ENCODE measurements around the gene OXSR1.
"Not testable (repeated sequence)": the region's sequence is repeated elsewhere in the genome, so short reads cannot be mapped to it uniquely, and the experiment has no call there.

Gene OXSR1

DNA sequence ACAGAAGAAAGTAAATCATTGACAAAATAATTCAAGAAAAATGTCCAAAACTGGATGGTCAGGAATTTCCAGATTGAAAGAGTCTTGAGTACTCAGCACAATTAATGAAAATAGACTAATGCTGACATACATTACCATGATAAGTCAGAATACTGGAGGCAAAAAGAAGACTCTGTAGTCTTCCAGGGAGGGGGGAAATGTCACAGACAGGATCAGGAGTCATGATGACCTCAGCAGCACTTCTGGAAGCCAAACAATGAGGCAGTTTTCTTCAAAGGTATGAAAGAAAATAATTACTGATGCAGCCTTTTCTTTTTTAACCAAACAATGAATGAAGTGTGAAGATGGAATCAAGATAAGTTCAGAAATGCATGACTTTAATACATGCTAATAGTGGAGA, 70.1 kb downstream of the OXSR1 start:
- no peak for DNase-seq

DNA sequence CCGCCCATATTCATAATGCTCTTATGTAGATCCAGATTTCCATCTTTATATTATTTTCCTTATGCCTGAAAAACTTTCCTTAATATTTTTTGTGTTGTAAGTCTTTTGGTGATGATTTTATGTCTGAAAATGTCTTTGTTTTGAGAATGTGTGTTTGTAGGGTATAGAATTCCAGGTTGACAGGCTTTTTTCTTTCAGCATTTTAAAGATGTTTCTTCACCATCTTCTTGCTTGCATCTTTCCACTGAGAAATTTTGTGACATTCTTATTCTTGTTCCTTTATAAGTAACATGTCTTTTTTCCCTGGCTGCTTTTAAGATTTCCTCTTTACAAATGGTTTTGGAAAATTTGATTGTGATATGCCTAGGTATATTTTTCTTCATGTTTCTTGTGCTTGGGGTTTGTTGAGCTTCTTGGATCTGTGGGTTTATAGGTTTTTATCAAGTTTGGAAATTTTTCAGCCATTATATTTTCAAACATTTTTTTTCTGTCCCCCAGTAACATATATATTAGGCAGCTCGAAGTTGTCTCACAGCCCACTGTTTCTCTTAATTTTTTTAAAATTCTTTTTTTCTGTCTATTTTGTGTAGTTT, 73.2 kb downstream of the OXSR1 start:
- DNase-seq, result no peak

DNA sequence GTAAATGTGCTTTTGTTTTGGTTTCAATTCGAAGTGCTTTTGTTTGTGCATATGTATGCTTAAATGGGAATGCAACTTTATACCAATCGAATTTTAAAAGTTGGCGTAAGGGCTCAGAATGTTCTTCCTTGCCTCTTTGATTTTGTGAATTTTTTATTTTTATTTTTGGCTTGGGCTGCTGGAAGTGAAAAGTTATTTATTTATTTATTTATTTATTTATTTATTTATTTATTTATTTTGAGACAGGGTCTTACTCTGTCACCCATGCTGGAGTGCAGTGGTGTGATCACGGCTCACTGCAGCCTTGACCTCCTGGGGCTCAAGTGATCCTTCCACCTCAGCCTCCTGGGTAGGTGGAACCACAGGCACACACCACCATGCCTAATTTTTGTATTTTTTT, 77.5 kb downstream of the OXSR1 start:
- not testable (repeated sequence) for DNase-seq

DNA sequence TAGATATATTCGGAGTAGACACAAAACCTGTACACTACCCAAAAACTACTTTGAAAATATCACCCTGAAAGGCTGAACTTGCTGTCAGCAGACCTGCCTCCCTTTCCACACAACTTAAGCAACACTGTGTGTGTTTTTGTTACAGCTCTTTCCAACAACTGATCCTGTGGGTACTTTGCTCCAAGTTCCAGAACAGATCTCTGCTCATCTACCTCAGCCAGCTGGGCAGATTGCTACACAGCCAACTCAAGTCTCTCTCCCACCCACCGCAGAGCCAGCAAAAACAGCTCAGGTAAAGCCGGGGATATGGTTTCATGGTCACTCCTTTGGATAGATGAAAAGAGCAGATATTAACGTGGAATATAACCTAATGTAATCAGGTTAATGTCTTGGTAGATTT, 80.6 kb downstream of the OXSR1 start:
- DNase-seq, result no peak

DNA sequence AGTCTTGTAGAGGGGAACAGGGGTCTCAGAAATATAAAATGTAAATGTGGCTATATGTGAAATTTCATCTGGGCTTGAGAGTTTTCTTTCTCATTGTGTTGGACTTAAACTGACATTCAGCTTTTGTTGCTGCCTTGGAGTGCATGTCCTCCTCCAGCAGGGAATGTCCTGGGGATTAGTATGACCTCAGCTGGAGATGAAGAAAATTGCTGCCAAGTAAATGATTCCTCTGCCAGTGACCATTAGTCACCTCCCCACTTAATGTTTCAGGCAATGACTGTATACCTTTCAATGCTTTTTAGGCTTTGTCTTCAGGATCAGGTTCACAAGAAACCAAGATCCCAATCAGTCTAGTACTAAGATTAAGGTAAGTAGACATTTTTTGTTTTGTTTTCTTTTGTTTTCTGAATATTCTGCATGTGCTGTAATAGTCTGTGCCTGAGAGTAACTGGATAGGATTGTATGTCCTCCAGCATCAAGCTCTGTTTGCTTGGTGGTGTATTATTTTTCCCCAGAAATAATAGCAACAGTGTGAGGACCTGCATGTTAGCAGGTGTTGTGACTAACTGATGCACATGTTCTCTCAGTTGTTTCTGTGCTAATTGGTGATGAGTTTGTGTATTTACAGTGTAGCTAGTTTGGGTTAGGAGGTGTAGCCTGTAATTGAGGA, 82.2 kb downstream of the OXSR1 start:
- no peak for DNase-seq

DNA sequence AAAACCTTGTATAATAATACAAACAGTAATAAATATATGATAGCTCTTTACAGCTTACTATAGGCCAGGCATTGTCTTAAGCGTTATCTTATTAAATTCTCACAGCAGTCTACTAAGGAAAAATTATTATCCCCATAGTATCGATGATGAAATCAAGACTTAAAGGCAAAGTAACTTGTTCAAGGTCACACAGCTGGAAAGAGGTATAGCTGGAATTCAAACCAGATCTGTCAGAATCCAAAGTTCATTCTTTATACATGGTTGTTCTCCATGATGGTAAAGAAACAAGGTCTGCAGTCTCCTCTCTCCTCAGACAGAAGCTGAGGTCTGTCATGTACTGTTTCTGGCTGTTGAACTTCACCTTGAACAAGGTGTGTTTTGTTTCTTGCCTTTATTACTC, 84.9 kb downstream of the OXSR1 start:
- no peak for DNase-seq

DNA sequence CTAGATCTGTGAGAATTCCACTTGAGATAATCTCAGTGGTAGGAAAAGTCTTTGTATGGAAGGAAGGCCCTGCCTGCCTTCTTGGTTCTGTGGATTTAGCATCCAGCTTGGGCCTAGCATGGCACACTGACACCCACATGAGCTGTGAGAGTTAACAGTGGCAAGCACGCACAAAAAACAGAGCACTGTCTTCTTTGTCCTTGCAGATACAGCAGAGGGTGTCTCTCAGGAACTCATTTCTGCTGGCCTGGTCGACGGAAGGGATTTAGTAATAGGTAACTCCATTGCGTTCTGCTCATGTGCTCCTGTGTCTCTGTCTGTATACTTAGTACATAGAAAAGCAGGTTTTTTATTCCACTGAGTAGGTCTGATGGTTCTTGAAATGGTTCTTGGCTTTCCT, 85.9 kb downstream of the OXSR1 start:
- DNase-seq, result no peak

DNA sequence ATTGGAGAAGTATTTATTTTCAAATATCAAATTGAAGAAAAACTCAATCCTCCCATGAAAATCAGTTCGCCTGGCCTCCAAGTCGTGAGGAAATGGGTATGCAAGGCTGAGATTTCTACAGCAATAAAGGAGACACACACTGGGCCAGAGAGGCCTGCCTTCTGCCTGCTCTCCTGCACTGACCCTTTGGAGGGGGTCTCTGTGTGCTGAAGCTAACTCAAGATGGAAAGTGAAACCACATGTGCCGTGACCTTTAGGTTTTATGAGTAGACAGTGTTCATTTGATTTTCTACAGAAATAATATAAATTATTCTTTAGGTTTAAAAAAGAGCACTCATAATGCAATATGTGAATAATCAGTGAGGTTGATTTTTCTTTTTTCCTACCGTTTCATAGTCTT, 88.4 kb downstream of the OXSR1 start:
- no peak for DNase-seq

DNA sequence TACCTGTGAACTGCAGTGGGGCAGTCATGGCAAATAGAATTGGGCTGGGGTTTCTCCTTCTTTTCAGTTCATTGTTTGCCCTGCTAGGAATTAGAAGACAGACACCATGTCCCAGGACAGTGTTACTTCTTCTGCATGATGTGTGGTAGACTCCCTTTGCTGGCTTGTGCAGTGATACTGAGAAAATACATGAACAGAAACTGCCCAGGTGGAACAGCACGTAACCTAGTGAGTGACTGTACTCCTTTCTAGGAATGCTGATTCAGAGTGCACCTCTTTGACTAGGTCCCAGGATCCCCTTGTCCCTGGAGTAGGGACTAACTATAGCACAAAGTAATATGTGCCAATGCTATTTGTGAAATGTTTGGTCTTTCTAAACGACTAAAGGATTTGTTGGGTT, 89.5 kb downstream of the OXSR1 start:
- no peak for DNase-seq

DNA sequence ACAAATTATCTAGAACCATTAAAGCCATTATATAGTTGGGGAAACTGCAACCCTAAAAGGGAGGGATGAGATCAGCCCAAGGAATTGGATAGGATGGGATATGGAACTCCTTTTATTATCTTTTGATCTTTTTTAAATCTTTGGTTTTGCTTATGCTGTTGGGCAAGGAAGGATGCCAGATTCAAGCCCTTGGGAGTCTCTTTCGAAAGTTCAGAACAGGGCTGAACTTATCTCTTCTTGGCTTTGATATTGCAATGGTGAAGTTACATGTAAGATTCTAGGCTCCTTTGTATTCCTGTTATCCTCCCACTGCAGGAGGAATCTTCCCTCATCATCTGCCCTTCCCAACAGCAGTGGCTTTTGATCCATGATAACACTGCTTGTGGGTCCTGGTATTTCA, 90.3 kb downstream of the OXSR1 start:
- DNase-seq, result no peak

DNA sequence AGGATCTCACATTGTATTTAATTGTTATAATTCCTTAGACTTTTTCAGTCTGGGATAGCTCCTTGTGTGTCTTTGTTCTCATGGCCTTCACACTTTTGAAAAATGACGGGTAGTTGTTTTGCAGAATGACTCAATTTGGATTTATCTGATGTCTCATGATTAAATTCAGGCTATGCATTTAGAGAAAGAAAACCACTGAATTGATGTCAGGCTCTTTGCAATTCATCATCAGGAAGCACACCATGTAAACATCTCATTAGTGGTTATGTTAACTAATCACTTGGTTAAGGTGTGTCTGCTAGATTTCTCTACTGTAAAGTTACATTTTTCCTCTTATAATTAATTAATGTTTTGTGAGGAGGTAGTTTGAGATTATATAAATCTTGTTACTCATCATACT, 92.2 kb downstream of the OXSR1 start:
- DNase-seq, result no peak

DNA sequence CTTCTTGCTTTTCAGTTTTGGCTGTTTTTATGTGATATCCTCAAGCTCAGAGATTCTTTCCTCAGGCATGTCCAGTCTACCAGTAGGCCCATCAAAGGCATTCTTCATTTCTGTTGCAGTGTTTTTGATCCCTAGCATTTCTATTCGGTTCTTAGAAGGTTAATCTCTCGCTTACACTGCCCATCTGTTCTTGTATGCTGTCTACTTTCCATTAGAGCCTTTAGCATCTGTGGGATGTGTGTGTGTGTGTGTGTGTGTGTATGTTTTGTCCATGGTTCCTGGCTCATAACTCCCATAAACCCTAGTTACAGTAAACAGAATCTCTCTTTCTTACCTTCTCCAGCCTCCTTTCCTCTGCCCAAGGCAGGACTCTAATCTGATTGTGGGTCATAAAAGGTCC, 95.1 kb downstream of the OXSR1 start:
- DNase-seq, result no peak

DNA sequence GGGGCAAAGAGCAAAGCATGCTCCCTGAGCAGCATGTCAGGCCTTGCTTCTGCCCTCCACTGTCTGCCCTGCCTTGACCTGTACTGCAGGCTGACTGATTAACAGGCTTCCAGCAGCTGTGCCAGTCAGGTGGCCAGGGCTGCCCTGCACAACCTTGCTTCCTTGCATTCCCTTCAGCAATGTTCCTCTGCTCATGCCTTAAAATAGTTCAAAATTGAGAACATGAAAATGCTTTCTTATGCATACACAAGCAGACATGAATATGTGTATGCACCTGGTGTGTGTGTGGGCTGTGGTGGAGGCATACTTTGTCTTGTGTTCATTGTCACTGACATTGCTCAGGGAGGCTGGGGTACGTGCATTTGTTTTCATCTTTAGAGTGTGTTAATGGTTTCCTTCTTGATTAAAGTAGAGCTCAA, 99.0 kb downstream of the OXSR1 start:
- no peak for DNase-seq

DNA sequence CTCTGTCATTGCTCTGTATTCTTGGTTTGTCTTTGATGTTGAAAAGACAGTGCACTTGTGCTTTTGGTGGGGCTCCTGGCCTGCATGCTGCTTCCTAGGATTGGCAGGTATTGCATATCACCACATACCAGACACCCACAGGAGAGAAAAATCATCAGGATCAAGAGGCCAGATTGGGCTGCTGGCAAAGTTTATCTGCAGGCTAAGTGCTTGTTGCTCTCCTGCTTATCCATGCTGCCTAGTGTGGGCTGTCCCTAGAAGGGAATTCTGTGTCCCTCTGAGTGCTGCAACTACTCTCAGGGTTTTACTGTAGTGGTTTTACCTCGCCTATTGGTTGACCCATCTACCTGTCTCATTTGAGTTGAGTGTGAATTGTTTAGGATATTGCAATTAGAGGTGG, 99.4 kb downstream of the OXSR1 start:
- no peak for DNase-seq

DNA sequence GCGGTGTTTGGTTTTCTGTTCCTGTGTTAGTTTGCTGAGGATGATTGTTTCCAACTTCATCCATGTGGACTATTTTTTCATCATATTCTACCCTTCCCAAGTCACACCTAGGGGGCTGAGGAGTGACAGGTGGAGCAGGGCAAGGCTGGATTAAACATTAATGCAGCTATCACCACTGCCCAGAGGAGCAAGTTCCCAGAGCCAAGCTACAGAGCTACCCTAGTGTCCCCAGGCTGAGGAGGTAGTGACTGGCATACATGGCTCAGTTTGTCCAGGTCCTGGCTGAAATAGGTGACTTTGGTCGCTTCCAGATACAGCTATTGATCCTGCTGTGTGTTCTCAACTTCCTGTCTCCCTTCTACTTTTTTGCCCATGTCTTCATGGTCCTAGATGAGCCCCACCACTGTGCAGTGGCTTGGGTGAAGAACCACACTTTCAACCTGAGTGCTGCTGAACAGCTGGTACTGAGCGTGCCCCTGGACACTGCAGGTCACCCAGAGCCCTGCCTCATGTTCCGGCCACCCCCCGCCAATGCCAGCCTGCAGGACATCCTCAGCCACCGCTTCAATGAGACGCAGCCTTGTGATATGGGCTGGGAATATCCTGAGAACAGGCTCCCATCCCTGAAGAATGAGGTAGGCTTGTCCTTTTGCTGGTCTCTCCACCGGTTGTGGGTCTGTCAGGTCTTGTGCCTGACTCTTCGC, 100.4 kb downstream of the OXSR1 start, which contains the start of gene SLC22A13:
TSS of gene SLC22A13 (plus strand) at position 209 of the 704 bp plus-strand sequence. CDS start at position 258, 49 bp downstream.
- DNase-seq, result no peak

DNA sequence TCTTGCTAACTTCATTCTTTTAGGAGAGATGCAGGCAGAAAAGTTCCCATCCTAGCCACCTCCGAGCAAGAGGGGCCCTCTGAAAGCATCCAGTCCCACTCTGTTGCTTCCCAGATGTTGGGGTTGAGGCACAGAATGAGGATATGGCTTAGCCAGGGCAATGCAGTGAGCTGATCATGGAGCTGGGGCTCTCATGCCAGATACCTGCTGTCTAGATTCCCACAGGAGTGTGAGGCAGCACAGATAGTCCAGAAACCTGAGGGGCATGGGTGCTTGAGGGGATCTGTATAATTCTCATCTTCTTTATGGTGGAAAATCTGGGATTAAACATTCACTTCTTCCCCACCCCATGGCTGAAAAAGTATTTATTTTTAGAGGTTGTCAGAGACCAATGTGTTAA, 101.5 kb downstream of the OXSR1 start:
- no peak for DNase-seq

DNA sequence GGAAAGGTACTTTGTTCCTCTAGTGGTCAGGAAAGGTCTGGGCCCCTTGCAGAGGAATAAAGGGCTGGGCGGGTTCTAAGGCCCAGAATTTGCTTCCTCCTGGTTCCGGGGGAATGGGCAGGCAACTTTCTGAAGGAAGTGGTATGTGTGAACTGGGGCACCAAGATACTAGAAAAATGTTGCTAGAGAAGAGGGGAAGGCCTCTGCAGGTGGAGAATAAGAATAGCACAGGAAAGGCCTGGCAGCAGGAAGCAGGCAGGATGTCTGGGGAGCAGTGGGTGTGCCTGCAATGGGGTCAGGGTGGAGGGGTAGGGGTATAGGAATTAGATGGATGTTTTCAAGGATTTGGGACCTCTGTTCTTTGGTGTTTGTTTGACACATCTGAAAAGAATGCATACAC, 102.3 kb downstream of the OXSR1 start:
- DNase-seq, result no peak

DNA sequence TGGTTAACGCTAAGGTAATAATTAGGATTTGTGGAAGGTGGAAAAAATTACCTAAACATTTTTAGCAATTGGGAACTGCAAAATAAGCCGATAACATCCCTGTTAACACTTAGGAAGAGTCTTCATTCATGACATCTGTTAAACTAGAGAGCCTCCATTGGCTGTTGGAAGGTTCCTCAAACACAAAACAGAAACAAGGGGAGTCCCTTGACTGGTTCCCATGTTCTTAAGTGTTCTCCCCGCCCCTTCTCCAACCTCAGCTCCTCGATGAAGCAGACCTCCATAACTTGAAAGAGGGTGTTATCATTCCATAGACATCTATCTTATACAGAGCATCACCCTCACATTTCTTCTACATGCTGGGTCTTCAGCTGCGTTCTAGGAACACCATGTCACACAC, 102.8 kb downstream of the OXSR1 start:
- no peak for DNase-seq

DNA sequence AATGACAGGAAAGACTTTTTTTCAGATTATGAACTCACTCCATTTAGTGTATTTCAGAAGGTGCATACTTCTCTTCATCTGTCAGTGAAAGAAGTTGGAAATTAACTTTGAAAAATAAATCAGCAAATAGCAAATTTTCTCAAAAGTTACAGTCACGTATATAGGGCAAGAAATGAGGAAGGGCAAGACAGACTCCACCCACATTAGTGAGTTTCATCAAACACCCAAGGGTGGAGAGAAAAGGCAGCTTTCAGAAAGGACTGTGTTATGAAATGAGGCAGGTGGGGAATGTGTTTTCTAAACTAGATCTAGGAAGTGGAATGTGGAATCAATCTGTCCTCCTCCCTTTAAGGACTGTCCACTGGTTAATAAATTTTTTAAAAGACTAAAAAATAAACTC, 103.2 kb downstream of the OXSR1 start:
- no peak for DNase-seq

DNA sequence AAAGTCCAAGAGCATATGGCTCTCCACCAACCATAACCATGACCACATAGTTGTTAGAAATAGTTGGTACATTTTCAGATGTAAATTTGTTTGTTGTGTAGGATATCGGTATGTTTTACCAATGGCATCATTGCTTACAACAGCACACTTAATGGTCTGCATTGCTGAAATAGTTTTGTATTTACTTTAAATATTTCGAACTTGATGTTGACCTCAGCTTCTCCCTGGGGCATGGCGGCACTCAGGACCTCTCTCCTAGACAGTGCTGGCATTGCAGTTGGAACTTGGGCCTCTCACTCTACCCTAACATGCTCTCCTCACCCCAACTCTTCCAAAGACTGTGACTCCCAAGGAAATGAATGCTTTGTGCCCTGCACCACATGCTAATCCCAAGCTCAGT, 105.3 kb downstream of the OXSR1 start:
- no peak for DNase-seq

DNA sequence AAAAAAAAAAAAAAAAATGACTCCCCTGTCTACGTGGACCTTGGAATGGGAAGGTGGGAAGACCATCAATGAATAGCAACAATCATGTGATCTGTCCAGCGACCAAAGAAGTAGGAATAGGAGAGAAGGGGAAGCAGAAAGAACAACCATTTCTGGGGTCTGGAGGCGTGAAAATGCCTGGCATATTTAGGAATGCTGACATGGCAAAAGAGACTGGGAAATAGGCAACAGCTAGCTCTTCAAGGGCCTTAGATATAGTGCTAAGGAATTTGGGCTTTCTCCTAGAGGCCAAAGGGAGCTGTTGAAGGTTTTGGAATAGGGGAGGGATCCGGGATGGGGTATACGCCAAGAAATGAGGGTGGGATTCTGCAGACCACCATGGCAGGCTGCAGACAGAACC, 106.2 kb downstream of the OXSR1 start:
- DNase-seq, result no peak

DNA sequence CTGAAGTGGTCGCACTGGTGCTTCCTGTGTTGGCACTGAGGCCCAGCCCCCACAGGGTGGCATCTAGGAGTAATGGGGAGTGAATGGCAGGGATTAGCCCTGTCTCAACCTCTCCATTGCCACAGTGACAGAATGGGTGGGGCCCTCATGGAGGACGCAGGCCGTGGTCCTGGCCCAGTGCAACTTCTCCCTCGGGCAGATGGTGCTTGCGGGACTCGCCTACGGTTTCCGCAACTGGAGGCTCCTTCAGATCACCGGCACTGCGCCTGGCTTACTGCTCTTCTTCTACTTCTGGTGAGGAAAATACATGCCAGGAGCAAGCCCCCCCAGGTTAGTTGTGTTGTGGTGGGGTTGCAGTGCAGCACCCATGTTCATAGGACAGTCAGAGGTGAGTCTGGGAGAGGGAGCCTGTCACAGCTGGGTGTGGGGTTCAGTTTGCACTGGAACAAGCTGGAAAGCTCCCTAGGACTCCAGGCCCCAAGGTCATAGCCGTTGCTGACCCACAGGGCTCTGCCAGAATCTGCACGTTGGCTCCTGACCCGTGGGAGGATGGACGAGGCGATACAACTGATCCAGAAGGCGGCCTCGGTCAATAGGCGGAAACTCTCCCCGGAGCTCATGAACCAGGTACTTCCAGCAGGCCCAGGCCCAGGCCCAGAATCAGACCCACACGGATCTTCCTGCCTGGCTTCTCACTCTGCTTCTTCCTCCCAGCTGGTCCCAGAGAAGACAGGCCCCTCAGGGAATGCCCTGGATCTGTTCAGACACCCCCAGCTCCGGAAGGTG, 109.7 kb downstream of the OXSR1 start:
- no peak for DNase-seq

DNA sequence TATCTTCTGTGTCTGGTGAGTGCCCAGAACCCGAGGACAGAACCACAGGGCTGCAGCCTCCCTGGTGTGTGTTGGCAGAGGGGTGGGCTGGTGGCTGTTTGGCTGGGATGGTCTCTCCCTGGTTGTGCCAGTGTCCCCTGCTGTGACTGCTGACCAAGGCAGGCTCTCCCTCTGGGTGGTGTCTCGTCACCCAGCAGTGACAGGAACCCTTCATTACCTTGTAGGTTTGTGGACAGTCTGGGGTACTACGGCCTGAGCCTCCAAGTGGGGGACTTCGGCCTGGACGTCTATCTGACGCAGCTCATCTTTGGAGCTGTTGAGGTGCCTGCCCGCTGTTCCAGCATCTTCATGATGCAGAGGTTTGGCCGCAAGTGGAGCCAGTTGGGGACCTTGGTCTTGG, 110.3 kb downstream of the OXSR1 start:
- no peak for DNase-seq
